ENCODE results near the gene PIGZ.

DNA sequence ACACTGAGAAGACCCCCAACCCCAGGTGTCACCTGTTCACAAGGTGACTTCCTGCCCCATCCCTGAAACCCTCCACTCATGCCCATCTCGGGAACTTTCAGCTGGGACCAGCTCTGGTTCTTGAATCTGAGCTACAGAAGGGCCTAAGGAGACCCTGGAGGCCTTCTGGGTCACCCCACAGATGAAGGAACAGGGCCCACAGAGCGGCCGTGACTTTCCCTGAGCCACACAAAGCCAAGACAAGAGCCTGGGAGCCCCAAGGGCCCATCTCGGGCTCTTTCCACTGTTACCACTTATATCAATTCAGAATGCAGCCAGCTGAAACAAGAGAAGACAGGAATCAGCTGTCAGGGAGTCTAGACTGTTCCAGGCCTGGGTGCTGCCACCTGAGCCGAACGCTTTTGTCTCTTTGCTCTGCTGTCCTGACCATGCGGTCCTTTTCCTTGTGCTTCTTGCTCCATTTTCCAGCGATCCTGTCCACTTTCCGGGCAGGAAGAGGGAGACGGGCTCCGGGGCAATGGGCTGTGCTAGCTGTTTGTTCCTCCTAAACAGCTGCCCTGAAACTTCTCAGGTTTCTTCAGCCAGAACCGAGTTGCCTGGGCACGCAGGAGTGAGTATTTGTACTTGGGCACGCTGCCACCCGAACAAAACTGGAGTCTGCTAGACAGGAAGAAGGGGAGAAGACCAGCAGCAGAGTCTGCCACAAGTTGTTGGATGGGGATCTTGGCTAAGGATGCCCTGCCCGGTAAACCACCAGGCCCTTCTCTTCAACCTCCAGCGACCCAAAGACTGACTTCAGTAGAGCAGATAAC, 28.0 kb upstream of the PIGZ start:
- TF ChIP-seq YY1 (IDR thresholded peaks at IDR 0.05; ENCODE audit: insufficient read depth, insufficient read length), result no peak
- TF ChIP-seq ZNF274 (IDR thresholded peaks at IDR 0.05; ENCODE audit: low read depth, low read length), result no peak
- TF ChIP-seq SUZ12 (IDR thresholded peaks at IDR 0.05; ENCODE audit: extremely low read depth, insufficient read depth, insufficient read length), result no peak
